ENCODE data around the gene ZNF32.

DNA sequence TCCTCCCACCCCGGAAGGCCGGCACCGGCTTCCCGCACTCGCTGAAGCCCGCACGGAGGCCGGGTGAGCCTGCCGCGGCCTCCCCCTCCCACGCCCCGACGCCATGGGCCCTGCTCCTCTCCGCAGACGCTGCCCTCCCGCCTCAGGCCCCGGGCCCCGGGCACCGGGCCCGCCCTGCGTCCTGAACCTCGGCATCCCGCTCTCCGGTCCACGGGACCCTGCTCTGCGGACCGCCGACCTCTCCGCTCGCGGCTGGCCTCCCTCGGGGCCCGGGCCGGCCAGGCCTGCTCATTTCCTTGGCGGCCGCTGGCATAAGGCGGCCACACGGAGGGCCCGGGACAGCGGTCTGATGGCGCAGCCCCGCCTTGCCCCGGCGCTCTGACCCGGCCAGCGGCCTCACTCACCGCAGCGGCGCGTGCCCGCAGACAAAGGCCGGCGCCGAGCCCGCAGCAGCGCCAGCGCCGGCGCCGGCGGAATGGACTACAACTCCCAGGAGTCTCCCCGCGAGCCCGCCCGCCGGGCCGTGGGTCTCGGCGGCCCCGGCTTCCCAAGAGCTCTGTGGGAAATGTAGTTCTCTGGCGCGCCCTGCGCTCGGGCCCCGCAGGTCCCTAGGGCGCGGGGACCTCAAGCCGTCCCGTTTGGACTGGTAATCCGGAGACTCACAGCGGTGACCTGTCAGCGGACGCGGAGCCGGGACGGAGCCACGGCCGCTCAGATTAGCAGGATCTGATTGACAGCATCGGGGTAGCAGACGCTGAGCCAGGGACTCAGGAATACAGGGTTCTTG lies at the start of gene ZNF32:
- TF ChIP-seq, protein P1, sequence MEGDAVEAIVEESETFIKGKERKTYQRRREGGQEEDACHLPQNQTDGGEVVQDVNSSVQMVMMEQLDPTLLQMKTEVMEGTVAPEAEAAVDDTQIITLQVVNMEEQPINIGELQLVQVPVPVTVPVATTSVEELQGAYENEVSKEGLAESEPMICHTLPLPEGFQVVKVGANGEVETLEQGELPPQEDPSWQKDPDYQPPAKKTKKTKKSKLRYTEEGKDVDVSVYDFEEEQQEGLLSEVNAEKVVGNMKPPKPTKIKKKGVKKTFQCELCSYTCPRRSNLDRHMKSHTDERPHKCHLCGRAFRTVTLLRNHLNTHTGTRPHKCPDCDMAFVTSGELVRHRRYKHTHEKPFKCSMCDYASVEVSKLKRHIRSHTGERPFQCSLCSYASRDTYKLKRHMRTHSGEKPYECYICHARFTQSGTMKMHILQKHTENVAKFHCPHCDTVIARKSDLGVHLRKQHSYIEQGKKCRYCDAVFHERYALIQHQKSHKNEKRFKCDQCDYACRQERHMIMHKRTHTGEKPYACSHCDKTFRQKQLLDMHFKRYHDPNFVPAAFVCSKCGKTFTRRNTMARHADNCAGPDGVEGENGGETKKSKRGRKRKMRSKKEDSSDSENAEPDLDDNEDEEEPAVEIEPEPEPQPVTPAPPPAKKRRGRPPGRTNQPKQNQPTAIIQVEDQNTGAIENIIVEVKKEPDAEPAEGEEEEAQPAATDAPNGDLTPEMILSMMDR (IDR thresholded peaks at IDR 0.05): no peak
- TF ChIP-seq POLR2AphosphoS5 (IDR thresholded peaks at IDR 0.05): no peak
